ENCODE data around the gene ASXL2. TPM values are rescaled to one million over a fixed set of nuclear protein-coding genes. Genes with fewer than 3 reads are reported as not detected.
A peak's percentile ranks its signal among the peaks of the same experiment; 100 is the strongest.

The ASXL2 gene
- total RNA-seq, 6 experiments from 2014 or later, result 9.1 to 13.4 (median 12.0) TPM

- no peak for TF ChIP-seq POLR2A (IDR thresholded peaks at IDR 0.05)
- TF ChIP-seq, protein P1, sequence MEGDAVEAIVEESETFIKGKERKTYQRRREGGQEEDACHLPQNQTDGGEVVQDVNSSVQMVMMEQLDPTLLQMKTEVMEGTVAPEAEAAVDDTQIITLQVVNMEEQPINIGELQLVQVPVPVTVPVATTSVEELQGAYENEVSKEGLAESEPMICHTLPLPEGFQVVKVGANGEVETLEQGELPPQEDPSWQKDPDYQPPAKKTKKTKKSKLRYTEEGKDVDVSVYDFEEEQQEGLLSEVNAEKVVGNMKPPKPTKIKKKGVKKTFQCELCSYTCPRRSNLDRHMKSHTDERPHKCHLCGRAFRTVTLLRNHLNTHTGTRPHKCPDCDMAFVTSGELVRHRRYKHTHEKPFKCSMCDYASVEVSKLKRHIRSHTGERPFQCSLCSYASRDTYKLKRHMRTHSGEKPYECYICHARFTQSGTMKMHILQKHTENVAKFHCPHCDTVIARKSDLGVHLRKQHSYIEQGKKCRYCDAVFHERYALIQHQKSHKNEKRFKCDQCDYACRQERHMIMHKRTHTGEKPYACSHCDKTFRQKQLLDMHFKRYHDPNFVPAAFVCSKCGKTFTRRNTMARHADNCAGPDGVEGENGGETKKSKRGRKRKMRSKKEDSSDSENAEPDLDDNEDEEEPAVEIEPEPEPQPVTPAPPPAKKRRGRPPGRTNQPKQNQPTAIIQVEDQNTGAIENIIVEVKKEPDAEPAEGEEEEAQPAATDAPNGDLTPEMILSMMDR (IDR thresholded peaks at IDR 0.05), result no peak
- no peaks in the 10 kb centered on the region for H3K36me3 ChIP-seq
- DNase-seq (no peak), ATAC-seq (no peak)
- no peak overlapping the region for H3K27ac ChIP-seq
- no peaks in the 10 kb centered on the region for H3K9me3 ChIP-seq
- no peaks in the 10 kb centered on the region for H3K27me3 ChIP-seq
- intact Hi-C loops (cut with DNase I), result no loop called here
- no peak overlapping the region for H3K4me3 ChIP-seq
- peaks cover 0 to 29% (median 12%) of the 10 kb centered on the region in 4 donors for H3K4me1 ChIP-seq
- 63% methylated on average over 1 of the region's 1 CpG for WGBS (ENCODE audit: insufficient coverage, low coverage, low lambda C conversion rate, missing lambda C conversion rate)
Observed at GRCh38 chr2:25814681-25815080, 63.6 kb downstream of the ASXL2 start.

DNA sequence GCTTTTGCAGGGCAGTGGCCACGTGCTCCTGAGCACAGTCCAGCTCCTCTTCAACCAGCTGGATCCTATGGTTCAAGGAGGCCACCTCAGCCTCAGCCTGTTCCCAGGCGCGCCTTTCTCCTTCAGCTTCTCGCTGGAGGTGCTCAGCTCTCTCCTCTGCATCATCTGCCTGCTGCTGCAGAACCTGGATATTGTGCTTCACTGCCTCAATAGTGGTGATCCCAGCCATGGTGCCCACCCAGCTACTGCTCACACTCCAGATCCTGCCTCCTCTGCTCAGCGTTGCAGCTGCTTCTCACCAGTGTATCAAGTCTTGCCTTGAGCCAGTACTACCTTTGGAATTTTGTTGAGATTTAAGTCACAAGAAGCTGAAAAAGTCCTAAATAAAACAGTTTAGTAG is 67.9 kb downstream of the ASXL2 start:
- H3K27me3 ChIP-seq, result no peaks in the 10 kb centered on the region
- H3K36me3 ChIP-seq, result no peaks in the 10 kb centered on the region
- H3K9me3 ChIP-seq, result no peaks in the 10 kb centered on the region
- intact Hi-C loops (cut with DNase I), result no loop called here
- no peak for DNase-seq
- WGBS (ENCODE audit: insufficient coverage, low coverage, low lambda C conversion rate, missing lambda C conversion rate), result 58% methylated on average over 2 of the region's 5 CpGs
- peak in 1 of 4 donors; percentile 30 for ATAC-seq
- H3K4me1 ChIP-seq, result peaks cover 0 to 26% (median 13%) of the 10 kb centered on the region in 4 donors
- TF ChIP-seq, protein P1 (IDR thresholded peaks at IDR 0.05), result no peak
- TF ChIP-seq POLR2A (IDR thresholded peaks at IDR 0.05), result no peak
- peak overlapping the region in 1 of 3 donors; percentile 9 for H3K4me3 ChIP-seq
- peak overlapping the region in 1 of 3 donors; percentile 21 for H3K27ac ChIP-seq

DNA sequence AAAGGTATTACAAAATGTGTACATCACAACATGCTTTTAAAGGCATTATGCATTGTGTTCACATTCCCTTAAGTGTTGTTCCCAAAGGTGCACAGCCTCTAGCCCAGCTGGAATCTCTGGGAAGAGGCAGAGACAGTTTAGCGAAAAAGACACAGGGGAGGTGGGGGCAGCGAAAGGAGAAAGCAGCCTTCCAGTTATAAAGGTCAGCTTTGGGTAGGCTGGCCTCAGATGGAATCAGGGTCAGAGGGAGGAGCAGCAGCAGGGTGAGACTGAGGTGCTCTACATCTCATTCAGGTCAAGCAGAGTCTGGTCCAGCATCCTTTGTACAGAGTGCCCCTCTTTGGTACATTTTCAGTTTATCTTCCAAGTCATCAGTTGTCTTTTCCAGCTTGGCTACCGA is 68.6 kb downstream of the ASXL2 start:
- peak in 2 of 3 donors; percentile 76 to 81 for DNase-seq
- peaks cover 0 to 3% (median 0%) of the 10 kb centered on the region in 4 donors for H3K36me3 ChIP-seq
- no peak overlapping the region for H3K4me3 ChIP-seq
- no peaks in the 10 kb centered on the region for H3K27me3 ChIP-seq
- peak overlapping the region in 2 of 3 donors; percentile 41 to 44 for H3K27ac ChIP-seq
- H3K9me3 ChIP-seq, result no peaks in the 10 kb centered on the region
- peaks cover 0 to 26% (median 13%) of the 10 kb centered on the region in 4 donors for H3K4me1 ChIP-seq
- intact Hi-C loops (cut with DNase I), result no loop called here
- TF ChIP-seq POLR2A (IDR thresholded peaks at IDR 0.05), result no peak
- 40% methylated on average over 3 of the region's 3 CpGs for WGBS (ENCODE audit: insufficient coverage, low coverage, low lambda C conversion rate, missing lambda C conversion rate)
- peak; percentile 71 to 92 (median 90) for ATAC-seq

GRCh38 chr2:25808006-25808383 is 70.3 kb downstream of the ASXL2 start:
- no peak overlapping the region for H3K4me3 ChIP-seq
- H3K36me3 ChIP-seq, result peaks cover 0 to 9% (median 0%) of the 10 kb centered on the region in 4 donors
- H3K9me3 ChIP-seq, result no peaks in the 10 kb centered on the region
- no peak for TF ChIP-seq POLR2A (IDR thresholded peaks at IDR 0.05)
- TF ChIP-seq, protein P1 (IDR thresholded peaks at IDR 0.05), result no peak
- no peaks in the 10 kb centered on the region for H3K27me3 ChIP-seq
- 58% methylated on average over 2 of the region's 2 CpGs for WGBS (ENCODE audit: insufficient coverage, low coverage, low lambda C conversion rate, missing lambda C conversion rate)
- peak overlapping the region in 2 of 3 donors; percentile 41 to 44 for H3K27ac ChIP-seq
- no peak for DNase-seq
- intact Hi-C loops (cut with DNase I), result no loop called here
- H3K4me1 ChIP-seq, result peaks cover 0 to 26% (median 13%) of the 10 kb centered on the region in 4 donors
- no peak for ATAC-seq

GRCh38 chr2:25806941-25807340 is 71.3 kb downstream of the ASXL2 start:
- Histone ChIP-seq H3K36me3 (peaks cover 0 to 9% (median 0%) of the 10 kb centered on the region in 4 donors), H3K27ac (no peak overlapping the region), H3K9me3 (no peaks in the 10 kb centered on the region), H3K4me3 (no peak overlapping the region), H3K4me1 (peaks cover 0 to 26% (median 13%) of the 10 kb centered on the region in 4 donors), H3K27me3 (no peaks in the 10 kb centered on the region)
- intact Hi-C loops (cut with DNase I), result no loop called here
- WGBS (ENCODE audit: insufficient coverage, low coverage, low lambda C conversion rate, missing lambda C conversion rate), result 100% methylated on average over 1 of the region's 1 CpG
- TF ChIP-seq POLR2A (IDR thresholded peaks at IDR 0.05), result no peak
- TF ChIP-seq, protein P1 (IDR thresholded peaks at IDR 0.05), result no peak
- ATAC-seq, result no peak
- DNase-seq, result no peak
